ENCODE data around the gene NFIC.
"Not testable (repeated sequence)": the region's sequence is repeated elsewhere in the genome, so short reads cannot be mapped to it uniquely, and the experiment has no call there.

The NFIC gene

DNA sequence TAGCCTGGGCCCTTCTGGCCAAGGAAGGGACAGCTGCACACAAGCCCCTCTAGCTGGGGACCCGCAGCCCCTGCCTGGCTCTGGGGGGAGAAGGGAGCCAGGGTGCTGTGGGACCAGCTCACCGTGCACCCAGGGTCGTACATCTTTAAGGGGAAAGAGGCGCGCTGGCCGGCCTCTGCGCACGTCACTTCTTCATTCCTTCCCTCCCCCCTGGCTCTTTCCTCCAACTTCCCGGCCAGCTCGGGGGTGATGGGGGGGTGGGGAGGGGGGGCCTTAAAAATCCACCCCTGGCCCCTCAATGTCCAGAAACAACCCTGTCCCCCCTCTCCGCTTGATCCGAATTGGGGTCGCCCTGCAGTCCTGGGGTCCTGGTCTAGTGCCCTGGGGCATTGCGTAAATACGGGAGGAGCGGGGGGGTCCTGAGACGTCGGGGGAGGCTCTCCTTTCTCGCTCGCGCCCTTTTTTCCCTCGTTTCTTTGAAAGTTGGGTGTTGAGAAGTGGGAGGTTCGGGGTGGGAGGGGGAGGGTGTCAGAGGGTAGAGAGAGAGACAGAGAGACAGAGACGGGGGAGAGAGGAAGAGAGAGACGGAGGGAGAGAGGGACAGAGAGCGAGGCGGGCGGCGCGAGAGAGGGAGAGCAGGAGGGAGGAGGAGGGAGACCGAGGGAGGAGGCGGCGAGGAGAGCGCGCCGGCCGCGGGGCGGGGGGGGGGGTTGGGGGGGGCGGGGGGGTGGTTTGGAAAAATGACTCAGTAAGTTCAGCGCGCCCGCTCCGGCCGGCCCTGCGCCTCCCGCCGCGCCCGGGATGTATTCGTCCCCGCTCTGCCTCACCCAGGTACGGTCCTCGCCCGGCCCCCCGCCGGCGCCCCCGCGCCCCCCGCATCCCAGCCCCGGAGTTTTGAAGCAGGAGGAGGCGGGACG lies at the start of gene NFIC:
TSS of gene NFIC (plus strand) at position 748 of the 917 bp plus-strand sequence. CDS start at position 802, 54 bp downstream.
- peak; percentile 58 for DNase-seq

DNA sequence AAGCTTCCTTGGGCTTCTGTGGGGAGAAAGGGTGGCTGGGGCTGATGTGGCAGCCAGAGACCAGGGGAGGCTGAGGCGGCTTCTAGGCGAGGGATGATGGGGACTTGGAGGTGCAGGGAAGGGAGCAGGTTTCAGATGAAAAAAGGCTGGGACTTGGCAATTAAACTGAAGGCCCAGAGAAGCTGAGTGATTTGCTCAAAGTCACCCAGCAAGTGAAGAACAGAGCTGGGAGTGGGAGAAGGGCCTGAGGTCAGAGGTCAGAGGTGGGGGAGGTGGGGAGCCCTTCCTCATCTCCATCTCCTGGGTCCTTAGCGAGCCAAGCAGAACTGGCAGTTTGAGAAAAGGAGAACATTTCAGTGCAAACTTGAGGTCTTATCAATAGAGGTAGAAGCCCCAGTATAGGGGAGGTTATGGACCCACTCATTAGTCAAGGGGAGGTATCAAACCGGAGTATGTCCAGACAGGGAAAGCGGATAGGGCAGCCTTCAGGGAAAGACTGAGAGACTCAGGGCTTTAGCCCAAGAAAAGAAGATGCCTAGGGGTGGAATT lies 49.6 kb upstream of the NFIC start:
- DNase-seq, result no peak

DNA sequence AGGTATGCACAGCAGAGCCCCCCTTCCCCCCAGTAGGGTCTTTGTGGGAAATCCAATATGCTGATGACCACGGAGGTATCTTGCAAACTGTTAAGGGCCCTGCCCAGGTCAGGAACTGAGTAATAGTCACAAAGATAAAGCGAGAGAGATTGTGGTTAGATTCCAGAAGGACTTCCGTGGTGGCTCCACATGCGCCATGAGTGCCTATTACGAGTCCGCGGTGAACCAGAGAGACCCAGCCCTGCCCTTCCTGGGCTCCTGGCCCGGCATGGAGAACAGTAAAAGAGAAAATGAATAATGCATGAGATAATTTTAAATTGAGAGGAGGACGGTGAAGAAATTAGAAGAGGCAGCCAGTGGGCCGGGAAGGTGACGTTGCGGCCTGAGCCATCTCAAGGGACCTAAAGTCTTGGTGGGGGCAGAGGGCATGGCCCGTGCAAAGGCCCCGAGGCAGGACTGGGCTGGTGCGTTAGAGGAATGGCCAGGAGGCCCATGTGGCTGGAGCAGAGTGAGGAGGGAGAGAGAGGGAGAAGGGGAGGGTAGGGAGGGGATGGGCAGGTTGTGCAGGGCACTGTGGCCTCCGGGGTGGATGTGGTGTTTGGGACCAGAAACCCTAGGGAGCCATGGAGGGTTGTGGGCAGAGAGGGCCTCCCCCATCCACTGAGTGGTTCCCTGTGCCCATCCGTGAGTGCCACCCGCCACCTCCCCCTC lies 46.6 kb upstream of the NFIC start:
- DNase-seq, result no peak

DNA sequence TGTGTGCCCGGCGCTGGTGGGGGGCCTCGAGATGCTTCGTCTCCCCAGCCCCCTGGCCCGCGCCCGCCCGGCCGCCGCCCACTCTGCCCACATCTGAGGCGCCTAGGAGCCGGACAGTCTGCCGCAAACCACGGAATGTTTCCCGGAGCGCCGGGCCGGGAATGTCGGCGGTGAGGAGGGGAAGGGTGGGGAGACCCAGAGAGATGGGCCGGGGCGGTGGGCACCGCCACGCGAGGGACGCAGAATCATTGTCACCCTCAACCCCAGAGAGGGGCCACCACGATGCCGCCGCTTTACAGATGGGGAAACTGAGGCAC lies 46.1 kb upstream of the NFIC start:
- DNase-seq, result no peak

DNA sequence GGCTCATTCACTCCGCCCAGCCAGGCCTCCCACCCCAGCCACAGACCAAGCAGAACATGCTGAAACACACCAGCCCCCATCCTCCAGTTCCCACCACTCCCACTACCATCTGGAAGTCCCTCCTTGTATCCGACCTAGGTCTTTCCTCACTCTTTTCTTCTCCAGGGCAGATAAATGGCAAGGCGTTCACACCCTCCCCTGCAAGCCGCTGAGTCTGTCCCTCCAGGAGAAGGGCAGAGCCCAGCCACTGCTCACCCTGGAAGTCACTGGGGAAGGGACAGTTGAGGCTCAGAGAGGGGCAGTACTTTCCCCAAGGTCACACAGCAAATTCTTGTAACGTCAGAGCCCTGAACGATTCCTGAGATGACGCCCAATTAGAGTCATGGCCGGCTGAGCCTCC lies 45.5 kb upstream of the NFIC start:
- no peak for DNase-seq

DNA sequence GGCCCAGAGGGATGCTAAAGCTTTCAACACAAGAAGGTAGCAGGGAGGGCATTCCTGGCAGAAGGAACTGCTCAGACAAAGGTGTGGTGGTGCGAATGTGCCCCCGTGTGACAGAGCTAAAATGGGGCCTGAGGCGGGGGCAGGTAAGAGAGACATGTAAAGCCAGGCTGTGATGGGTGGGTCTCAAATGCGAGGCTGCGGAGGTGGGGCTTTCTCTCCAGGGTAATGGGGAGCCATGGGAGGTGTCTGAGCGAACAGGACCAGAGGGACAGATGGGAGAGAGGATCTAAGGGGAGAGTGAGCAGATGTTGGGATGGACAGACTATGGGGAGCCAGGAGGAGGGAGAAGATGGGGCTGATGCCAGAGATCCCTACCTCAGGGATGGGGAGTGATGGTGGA lies 44.7 kb upstream of the NFIC start:
- DNase-seq, result no peak

DNA sequence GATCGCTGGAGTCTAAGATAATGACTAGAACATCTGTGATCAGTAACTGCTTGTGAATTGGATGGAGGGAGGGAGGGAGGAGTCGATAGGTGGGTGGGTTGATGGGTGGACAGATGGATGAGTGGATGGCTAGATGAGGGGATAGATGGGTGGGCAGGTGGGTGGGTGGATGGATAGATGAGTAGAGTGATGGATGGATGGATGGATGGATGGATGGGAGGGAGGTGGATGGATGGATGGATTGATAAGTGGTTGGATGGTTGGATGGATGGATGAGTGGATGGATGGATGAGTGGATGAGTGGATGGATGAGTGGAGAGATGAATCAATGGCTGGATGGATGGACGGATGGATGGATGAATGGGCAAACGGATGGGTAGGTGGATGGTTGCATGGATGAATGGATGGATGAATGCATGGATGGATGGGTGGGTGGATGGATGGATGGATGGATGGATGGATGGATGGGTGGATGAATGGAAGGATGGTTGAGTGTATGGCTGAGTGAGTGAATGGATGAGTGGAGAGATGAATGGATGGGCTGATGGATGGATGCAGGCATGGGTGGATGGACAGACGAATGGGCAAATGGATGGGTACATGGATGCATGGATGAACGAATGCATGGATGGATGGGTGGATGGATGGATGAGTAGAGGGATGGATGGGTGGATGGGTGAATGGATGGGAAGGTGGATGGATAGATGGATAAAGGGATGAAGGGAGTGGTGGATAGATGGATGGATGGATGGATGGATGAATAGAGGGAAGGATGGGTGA lies 44.0 kb upstream of the NFIC start:
- no peak for DNase-seq

DNA sequence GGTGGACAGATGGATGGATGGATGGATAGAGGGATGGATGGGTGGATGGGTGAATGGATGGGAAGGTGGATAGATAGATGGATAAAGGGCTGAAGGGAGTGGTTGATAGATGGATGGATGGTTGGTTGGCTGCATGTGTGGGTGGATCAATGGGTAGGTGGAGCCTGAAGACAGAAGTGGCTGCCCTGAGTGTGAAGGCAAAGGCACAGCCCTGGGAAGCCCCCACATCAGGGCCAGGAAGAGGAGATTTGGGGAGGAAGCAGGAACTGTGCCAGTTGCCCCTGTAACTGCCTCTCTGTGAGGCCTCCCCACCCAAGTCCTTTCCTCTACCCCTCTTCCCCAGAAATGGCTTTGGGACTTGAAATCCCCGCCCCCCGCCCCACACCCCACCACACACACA lies 43.4 kb upstream of the NFIC start:
- DNase-seq, result no peak

DNA sequence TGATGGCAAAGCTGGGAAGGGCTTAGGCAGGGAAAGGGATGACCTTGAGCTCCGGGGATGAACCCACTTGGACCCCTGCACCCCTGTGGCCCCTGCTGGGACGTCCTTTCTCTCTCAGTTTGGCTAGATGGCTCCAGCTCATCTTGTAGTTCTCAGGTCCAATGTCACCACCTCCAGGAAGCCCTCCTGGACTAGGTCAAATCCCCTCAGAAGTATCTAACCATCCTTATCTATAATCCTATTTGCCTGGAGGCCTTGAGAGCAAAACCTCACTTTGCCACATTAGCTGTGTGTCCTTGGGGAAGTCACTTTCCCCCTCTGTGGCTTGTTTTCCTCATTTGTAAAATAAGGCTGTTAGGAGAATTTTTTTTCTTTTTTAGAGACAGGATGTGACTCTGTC lies 42.7 kb upstream of the NFIC start:
- DNase-seq, result no peak

DNA sequence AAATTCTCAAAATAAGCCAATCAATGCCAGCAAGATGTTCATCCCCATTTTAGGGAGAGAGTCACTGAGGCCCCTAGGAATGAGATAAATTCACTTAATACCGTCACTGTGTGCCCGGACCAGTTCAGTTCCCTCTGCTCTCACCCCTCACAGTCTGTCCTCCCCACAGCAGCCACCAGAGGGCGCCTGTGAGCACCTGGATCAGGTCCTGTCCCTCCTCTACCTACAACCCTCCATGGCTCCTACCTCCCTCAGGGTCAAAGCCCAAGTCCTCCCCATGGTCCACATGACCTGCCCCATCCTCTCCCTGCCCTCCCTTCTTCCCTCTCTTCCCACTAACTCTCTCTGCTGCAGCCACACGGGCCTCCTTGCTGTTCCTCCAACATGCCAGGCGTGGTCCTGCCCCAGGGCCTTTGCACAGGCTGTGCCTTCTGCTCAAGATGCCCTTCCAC lies 42.0 kb upstream of the NFIC start:
- peak; percentile 70 for DNase-seq

DNA sequence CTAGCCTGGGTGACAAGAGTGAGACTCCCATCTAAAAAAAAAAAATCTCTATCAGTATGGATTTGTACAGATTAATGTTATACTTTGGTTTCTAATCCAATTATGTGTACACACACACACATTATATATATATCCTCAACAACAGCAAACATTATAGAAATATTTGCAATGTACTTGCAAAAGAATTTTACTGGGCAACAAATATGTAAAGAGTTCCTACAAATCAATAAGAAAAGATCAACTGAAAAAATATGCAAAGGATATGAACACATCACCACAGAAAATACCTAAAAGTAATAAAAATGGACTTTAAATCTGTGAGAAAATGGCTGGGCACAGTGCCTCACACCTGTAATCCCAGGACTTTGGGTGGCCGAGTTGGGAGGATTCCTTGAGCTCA lies 40.9 kb upstream of the NFIC start:
- DNase-seq, result no peak

DNA sequence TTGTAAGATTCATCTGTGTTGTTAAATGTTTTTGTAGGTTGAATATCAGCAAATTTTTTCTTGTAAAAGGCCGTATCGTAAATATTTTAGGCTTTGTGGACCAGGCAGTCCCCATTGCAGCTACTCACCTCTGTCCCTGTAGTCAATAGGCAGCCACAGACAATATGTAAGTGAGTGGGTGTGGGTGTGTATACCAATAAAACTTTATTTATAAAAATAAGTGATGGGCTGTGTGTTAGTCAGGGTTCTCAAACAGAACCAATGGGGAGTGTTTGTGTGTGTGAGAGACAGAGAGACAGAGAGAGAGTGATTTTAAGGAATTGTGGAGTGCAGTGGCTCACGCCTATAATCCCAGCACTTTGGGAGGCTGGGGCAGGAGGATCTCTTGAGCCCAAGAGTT lies 37.6 kb upstream of the NFIC start:
- no peak for DNase-seq

DNA sequence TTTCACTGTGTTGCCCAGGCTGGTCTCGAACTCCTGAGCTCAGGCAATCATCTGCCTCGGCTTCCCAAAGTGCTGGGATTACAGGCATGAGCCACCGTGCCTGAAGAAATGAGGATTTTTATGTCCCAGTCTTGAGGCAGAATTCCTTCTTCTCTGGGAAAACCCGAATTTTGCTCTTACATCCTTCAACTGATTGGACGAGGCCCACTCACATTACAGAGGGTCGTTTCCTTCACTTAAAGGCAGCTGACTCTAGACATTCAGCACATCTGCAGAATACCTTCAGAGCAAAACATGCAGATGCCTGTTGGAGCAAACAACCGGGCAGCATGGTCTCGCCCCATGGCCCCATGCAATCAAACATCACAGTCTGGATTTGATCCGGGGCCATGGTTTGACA lies 36.3 kb upstream of the NFIC start:
- DNase-seq, result no peak

DNA sequence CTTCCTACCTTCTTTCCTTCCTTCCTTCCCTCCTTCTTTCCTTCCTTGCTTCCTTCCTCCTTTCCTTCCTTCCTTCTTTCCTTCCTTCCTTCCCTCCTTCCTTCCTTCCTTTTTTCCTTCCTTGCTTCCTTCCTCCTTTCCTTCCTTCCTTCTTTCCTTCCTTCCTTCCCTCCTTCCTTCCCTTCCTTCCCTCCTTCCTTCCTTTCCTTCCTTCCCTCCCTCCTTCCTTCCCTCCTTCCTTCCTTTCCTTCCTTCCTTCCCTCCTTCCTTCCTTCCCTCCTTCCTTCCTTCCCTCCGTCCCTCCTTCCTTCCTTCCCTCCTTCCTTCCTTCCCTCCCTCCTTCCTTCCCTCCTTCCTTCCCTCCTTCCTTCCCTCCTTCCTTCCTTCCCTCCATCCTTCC lies 34.2 kb upstream of the NFIC start:
- DNase-seq, result not testable (repeated sequence)

DNA sequence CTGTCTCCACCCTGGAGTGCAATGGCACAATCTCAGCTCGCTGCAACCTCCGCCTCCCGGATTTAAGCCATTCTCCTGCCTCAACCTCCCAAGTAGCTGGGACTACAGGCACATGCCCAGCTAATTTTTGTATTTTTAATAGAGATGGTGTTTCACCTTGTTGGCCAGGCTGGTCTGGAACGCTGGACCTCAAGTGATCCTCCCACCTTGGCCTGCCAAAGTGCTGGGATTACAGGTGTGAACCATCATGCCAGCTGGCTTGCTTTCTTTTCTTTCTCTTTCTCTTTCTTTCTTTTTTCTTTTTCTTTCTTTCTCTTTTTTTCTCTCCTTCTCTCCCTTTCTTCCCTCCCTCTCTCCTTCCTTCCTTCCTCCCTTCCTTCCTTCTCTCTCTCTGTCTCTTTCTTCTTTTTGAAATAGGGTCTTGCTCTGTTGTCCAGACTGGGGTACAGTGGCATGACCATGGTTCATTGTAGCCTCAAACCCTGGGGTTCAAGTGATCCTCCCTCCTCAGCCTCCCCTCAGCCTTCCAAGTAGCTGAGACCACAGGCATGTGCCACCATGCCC lies 33.3 kb upstream of the NFIC start:
- no peak for DNase-seq

DNA sequence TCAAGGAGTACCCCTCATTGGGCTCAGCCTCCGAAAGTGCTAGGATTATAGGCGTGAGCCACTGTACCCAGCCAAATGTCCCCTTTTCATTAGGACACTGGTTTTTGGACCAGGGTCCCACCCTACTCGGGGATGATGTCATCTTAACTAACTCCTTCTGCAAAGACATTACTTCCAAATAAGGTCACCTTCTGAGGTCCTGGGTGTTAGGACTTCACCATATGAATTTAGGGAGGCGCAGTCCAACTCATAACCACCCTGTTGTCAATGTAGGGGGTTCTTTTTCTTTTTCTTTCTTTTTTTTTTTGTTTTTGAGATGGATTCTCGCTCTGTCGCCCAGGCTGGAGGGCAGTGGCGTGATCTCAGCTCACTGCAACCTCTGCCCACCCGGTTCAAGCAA lies 32.7 kb upstream of the NFIC start:
- DNase-seq, result no peak

DNA sequence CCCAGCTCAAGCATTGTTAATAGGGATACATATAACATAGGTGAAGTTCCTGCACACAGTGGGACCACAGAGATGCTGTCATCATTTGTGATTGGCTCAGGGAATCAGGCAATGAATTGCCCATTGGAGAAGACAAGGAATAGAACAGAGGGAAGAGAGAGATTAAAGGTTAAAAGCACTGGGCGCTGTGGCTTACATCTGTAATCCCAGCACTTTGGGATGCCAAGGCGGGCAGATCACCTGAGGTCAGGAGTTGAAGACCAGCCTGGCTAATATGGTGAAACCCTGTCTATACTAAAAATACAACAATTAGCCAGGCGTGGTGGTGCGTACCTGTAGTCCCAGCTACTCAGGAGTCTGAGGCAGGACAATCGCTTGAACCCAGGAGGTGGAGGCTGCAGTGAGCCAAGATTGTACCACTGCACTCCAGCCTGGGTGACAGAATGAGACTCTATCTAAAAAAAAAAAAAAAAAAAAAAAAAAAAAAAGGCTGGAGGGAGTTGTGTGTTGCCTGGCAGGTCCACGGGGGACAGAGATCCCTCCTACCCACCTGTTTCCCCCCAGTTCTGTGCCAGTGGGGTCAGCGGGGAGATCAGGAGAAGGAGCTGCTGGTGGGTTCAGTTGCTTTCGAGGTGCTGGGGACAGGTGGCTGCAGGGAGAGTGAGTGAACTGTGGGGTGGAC lies 31.5 kb upstream of the NFIC start:
- DNase-seq, result not testable (repeated sequence)

DNA sequence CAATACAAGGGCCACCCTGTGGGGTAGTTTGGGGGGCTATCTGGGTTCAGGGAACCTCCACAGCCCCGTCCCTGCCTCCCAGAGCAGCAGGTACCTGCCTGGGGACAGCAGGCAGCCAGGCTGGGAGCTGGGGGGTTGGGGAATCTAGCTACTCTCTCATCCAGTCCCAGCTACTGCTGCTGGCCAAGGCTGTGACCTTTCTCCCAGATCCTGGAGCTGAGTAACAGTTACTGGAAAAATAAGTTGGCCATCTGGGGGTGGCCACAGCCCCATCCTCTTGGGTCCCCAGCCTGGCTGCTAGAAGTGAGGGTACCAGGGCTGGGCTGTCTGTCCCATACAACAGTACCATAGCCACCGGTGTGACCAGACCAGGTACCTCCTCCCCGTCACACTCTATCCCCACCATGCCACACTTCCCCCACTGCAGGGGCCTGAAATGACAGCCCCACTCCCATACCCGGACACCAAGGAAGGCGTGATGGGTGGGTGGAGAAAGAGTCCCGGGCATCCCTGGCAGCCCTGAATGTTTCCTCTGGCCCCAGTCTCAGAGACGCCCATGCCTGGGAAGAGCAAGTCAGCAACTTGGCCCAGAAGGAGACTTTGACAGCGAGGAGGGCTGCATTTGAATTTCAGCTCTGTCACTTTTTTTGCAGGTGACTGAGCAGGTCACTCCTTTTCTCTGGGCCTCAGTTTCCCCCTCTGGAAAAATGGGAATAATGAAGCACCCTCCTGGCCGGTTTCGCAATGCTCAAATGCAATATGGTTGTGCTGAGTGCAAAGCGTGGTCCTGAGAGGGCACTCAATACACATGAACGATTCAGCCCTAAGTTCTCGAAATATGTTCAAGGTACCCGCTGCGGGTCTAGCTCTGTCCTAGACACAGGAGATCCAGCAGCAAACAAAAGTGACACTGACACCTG lies 30.7 kb upstream of the NFIC start:
- DNase-seq, result no peak

DNA sequence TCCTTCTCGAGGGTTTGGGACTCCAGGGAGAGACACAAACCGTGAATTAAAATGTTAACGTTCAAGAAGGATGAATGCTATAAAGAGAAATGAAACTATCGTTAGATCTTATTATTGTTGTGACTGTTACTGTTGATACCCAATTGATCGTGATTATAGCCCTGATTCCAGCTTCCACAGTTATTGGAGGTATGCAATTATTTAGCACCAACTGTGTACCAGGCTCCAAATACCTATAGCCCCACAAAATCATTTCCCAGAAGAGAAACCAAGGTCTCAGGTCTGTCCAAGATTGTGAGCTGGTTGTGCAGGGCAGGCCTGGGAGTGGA lies 30.1 kb upstream of the NFIC start:
- DNase-seq, result no peak

DNA sequence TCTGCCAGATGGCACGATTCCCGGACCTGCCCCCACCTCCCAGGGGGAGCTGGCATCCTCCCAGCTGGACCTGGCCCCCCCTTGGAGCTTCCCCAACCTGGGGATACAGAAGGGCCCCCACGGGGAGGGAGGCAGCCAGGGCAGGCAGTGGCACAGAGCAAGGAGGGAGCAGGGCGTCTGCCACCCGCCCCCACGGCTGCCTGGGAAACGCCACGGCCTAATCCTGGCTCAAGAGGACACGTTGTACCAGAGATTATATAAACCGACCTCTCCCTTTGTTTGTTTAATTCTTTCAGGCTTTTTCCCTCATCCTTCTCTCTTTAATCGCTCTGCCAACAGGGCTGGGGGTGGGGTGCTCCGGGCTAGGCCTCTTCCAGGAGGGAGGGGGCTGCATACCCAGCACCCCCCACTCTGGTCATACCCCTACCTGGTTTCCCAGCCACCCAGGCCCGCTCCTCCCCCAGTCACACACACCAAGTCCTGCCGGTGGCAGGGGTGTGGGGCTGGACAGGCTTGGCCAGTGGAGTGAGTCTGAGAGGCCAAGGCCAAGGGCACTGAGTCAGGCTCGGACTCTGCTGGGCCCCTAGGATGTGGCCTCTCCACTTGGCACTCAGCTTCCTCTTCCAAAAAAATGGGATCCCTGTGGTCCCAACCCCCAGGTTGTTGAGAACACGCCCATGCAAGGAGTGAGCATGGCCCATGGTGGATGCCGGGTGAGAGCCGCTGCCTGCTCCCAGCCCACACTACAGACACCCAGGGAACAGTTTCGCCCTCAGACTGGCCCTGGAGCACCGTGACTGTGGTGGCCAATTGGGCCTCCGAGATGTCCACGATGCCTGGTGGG lies 29.5 kb upstream of the NFIC start:
- no peak for DNase-seq
